ENCODE results near the gene CDKL2. TPM values are rescaled to one million over a fixed set of nuclear protein-coding genes. Genes with fewer than 3 reads are reported as not detected.
"Not testable (repeated sequence)": the region's sequence is repeated elsewhere in the genome, so short reads cannot be mapped to it uniquely, and the experiment has no call there.

The CDKL2 gene
- total RNA-seq, 1 donor from 2014 or later = 0.74 TPM

DNA sequence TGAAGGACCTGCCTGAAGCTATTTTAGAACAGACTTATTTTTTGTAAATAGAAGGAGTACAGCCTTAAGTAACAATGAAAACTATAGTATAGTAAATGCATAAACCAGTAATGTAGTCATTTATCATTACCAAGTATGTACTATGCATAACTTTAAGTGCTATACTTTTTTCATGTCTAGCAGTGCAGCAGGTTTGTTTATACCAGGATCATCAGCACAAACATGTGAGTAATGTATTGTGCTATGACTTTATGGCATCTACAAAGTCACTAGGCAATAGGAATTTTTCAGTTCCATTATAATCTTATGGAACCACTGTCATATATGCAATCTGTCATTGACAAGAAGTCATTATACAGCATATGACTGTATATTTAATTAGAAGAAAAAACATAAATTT, 77.9 kb downstream of the CDKL2 start:
- H3K4me1 ChIP-seq = no peaks in the 10 kb centered on the region
- intact Hi-C loops (cut with DNase I) = no loop called here
- no peaks in the 10 kb centered on the region for H3K27me3 ChIP-seq
- TF ChIP-seq, protein P1, sequence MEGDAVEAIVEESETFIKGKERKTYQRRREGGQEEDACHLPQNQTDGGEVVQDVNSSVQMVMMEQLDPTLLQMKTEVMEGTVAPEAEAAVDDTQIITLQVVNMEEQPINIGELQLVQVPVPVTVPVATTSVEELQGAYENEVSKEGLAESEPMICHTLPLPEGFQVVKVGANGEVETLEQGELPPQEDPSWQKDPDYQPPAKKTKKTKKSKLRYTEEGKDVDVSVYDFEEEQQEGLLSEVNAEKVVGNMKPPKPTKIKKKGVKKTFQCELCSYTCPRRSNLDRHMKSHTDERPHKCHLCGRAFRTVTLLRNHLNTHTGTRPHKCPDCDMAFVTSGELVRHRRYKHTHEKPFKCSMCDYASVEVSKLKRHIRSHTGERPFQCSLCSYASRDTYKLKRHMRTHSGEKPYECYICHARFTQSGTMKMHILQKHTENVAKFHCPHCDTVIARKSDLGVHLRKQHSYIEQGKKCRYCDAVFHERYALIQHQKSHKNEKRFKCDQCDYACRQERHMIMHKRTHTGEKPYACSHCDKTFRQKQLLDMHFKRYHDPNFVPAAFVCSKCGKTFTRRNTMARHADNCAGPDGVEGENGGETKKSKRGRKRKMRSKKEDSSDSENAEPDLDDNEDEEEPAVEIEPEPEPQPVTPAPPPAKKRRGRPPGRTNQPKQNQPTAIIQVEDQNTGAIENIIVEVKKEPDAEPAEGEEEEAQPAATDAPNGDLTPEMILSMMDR (IDR thresholded peaks at IDR 0.05) = no peak
- TF ChIP-seq POLR2A (IDR thresholded peaks at IDR 0.05) (no peak), POLR2AphosphoS5 (IDR thresholded peaks at IDR 0.05; ENCODE audit: insufficient read depth in 1 of 2, low read depth in 1 of 2) (no peak)
- no peaks in the 10 kb centered on the region for H3K9me3 ChIP-seq
- H3K27ac ChIP-seq = no peak overlapping the region
- no peak overlapping the region for H3K4me3 ChIP-seq
- no peaks in the 10 kb centered on the region for H3K36me3 ChIP-seq
- DNase-seq (ENCODE audit: extremely low spot score in 2 of 2) = no peak

DNA sequence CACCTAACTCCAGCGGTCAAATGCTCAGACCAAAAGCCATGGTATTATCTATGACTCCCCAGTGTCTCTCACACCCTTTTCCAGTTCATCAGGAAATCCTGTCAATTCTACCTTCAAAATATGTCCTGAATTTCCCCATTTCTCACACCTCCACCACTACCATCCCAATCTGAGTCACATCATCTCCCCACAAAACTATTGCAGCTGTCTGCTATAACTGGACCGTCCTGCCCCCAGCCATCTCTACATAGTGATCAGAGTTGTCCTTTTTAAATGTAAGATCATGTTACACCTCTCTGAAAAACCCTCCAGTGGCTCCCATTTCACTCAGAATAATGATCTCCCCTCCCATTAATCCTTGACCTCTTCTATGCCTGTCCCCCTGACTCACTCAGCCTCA, 81.3 kb downstream of the CDKL2 start:
- no peaks in the 10 kb centered on the region for H3K9me3 ChIP-seq
- no peak for TF ChIP-seq POLR2AphosphoS5 (IDR thresholded peaks at IDR 0.05; ENCODE audit: insufficient read depth in 1 of 2, low read depth in 1 of 2)
- TF ChIP-seq, protein P1 (IDR thresholded peaks at IDR 0.05) = no peak
- intact Hi-C loops (cut with DNase I) = no loop called here
- no peak for DNase-seq (ENCODE audit: extremely low spot score in 2 of 2)
- H3K27ac ChIP-seq = no peak overlapping the region
- no peak overlapping the region for H3K4me3 ChIP-seq
- no peaks in the 10 kb centered on the region for H3K36me3 ChIP-seq
- H3K4me1 ChIP-seq = no peaks in the 10 kb centered on the region
- H3K27me3 ChIP-seq = no peaks in the 10 kb centered on the region

DNA sequence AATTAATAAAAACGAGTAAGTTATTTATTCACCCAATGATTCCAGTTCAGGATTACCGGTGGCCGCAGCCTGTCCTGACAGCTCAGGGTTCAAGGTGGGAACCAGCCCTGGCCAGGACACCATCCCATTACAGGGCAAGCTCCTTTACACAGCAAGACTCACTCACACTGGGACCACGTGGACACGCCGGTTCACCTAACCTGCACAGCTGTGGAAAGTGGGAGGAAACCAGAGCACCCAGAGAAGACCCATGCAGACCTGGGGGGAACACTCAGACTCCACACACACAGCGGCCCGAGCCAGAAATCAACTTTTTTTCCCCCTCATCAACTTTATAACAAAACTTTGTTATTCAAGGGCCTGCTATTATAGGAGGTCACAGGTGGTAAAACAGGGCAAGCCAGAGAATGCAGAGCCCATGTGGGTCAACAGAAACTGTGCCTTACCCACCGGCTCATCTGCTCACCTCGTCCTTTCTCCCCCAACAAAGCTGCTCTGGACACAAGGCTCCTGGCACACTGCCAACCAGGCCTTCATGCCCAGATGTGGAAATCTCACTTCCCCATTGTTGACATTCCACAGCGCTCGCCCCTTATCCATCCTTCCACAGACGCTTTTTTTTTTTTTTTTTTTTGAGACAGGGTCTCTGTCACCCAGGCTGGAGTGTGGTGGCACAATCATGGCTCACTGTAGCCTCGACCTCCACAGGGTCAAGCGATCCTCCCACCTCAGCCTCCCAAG, 82.5 kb downstream of the CDKL2 start:
- no peak overlapping the region for H3K27ac ChIP-seq
- H3K4me3 ChIP-seq = no peak overlapping the region
- H3K27me3 ChIP-seq = no peaks in the 10 kb centered on the region
- H3K4me1 ChIP-seq = no peaks in the 10 kb centered on the region
- no peak for DNase-seq (ENCODE audit: extremely low spot score in 2 of 2)
- no peaks in the 10 kb centered on the region for H3K36me3 ChIP-seq
- no peaks in the 10 kb centered on the region for H3K9me3 ChIP-seq
- intact Hi-C loops (cut with DNase I) = no loop called here
- TF ChIP-seq POLR2A (IDR thresholded peaks at IDR 0.05) = no peak
- no peak for TF ChIP-seq POLR2AphosphoS5 (IDR thresholded peaks at IDR 0.05; ENCODE audit: insufficient read depth in 1 of 2, low read depth in 1 of 2)
- TF ChIP-seq, protein P1 (IDR thresholded peaks at IDR 0.05) = no peak

DNA sequence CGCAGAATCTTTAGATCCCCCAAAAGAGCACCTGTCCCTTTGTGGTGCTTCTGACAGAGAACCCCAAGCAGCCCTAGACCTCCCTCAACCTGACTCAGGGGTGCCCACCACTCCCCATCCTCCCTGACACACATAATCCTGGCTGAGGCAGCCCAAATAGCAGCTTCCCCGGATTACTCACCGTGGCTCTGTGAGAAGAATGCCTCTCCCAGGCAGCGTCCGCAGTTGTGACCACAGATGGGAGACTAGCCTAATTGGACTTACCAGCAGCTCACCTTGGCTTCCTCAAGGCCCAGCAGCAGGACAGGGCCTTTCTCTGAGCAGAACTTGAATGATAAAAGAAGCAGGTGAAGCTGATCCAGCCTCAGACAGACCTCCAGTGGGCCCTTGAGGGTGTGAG, 84.8 kb downstream of the CDKL2 start:
- Histone ChIP-seq H3K27ac (no peak overlapping the region), H3K27me3 (no peaks in the 10 kb centered on the region), H3K36me3 (no peaks in the 10 kb centered on the region), H3K9me3 (no peaks in the 10 kb centered on the region), H3K4me1 (no peaks in the 10 kb centered on the region), H3K4me3 (no peak overlapping the region)
- DNase-seq (ENCODE audit: extremely low spot score in 2 of 2) = no peak
- no peak for TF ChIP-seq POLR2AphosphoS5 (IDR thresholded peaks at IDR 0.05; ENCODE audit: insufficient read depth in 1 of 2, low read depth in 1 of 2)
- TF ChIP-seq, protein P1 (IDR thresholded peaks at IDR 0.05) = no peak
- no peak for TF ChIP-seq POLR2A (IDR thresholded peaks at IDR 0.05)
- intact Hi-C loops (cut with DNase I) = no loop called here

DNA sequence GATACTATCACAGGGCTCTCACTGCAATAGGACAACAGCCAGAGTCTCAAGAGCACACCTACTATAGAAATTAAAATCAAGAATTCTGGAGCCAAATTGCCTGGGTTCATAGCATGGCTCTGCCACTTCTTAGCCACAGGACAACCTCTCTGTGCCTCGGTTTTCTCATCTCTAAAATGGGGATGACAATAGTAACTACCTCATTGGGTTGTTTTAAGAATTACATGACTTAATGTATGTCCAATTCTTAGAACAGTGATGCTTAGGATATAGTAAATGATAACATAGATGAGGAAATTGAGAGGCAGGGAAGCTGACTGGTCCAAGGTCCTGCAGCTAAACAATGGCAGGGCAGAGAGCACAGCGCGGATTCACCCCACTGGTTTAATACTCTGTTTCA, 85.5 kb downstream of the CDKL2 start:
- no peaks in the 10 kb centered on the region for H3K27me3 ChIP-seq
- DNase-seq (ENCODE audit: extremely low spot score in 2 of 2) = no peak
- intact Hi-C loops (cut with DNase I) = no loop called here
- no peak overlapping the region for H3K27ac ChIP-seq
- H3K36me3 ChIP-seq = no peaks in the 10 kb centered on the region
- H3K4me3 ChIP-seq = no peak overlapping the region
- H3K4me1 ChIP-seq = no peaks in the 10 kb centered on the region
- H3K9me3 ChIP-seq = no peaks in the 10 kb centered on the region
- TF ChIP-seq, protein P1 (IDR thresholded peaks at IDR 0.05) = no peak

DNA sequence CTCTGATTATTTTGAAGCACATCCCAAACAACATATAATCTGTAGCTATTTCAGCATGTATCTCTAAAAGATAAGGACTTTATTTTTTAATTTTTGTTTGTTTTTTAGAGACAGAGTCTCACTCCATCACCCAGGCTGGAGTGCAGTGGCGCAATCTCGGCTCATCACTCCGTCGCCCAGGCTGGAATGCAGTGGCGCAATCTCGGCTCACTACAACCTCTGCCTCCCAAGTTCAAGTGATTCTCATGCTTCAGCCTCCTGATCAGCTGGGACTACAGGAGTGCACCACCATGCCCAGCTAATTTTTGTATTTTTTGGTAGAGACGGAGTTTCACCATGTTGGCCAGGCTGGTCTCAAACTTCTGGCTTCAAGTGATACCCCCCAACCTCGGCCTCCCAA, 86.1 kb downstream of the CDKL2 start:
- H3K9me3 ChIP-seq; H3K4me3 ChIP-seq; intact Hi-C loops (cut with DNase I); H3K27ac ChIP-seq; DNase-seq (ENCODE audit: extremely low spot score in 2 of 2); H3K36me3 ChIP-seq; H3K4me1 ChIP-seq; H3K27me3 ChIP-seq: not testable (repeated sequence)

All from vagina (tissue), 2 donors.